ENCODE results near the gene TRIM25.

The TRIM25 gene

DNA sequence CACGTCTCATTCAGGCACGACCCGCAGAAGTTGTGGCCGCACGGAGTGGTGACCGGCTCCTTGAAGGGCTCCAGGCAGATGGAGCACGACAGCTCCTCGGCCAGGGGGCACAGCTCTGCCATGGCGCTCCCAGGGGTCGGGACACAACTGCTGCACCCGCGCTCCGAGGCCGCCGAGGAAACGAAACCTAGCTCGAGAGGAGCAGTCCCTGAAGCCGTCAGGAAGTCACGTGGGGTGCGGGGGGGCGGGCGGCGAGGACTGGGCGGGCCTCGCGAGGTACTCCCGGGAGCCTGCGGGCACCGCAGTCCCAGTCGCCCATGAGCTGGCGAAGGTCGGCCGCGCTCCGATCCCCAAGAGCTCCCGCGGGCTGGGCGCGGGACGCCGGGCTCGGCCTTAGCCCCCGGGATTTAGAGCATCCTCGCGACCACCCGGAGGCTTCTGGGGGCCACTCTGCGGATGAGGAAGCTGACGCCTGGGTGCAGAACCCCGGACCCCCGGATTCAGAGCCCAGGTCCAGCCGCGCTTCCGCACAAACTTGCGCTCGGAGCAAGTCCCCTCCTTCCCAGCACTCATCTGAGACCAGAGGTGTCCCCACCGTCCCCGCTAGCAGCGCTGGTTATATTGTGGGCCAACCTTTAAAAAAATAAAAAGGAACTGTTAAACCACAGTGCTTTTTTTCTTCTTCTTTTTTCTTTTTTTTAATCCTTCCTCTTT lies at the start of gene TRIM25:
Gene TRIM25 (minus strand): TSS at position 183 of the 714 bp plus-strand sequence. CDS start 61 bp downstream, at position 122.
- DNase-seq, result peak; percentile 95

DNA sequence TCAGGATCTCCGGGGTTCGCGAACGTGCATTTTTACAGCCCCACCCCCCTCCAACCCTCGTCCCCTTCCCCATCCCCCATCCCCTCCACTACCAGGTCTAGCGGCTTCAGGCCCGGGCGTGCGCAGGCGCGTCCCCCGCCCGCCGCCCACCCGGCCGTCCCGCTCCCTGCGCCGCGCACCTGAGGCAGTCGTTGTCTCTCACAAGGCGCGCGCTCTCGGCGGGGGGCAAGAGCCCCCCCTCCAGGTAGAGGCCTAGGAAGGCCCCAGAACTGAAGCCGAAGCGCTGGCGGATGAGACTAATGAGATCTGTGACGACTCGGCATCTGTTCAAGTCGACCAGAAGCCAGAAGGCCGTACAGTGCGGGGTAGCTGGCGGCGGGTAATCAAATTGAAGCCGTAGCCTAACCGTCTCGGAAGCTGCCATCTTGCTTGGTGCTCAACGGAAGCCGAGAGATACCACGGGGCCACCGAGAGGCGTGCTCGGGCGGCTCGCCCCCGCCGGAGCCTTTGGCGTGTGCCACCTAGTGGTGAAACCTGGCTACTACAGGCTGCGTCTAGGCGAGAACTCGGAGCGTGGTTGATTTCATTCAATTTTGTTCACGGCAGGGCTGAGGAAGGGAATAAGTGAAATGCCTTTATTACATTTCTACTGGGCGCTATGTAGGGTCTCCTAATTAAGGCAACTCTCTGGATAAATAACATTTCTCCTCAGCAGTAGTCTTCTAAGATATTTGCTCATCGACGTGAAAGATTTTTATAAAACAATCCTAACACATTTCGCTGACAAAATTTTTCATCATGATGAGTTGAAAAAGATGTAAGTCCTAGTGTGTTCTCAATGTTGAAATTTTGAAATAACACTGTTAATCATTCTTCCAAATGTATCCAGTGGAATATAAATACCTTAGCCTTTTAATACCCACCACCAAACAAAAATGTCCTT lies 47.0 kb upstream of the TRIM25 start, which contains the start of gene COIL:
Gene COIL (minus strand): TSS at position 455 of the 943 bp plus-strand sequence. CDS start 31 bp downstream, at position 424.
- peak; percentile 95 for DNase-seq

DNA sequence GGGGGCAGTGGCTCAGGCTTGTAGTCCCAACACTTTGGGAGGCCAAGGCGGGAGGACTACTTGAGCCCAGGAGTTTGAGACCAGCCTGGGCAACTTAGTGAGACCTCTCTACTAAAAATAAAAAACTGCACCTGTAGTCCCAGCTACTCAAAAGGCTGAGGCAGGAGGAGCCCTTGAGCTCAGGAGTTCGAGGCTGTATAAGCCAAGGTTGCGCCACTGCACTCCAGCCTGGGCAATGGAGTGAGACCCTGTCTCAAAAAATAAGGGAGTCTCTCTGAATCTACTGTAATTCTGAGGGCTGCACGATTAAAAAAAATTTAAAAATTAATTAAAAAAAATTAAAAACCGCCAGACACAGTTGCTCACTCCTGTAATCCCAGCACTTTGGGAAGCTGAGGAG lies 43.1 kb upstream of the TRIM25 start:
- no peak for DNase-seq

DNA sequence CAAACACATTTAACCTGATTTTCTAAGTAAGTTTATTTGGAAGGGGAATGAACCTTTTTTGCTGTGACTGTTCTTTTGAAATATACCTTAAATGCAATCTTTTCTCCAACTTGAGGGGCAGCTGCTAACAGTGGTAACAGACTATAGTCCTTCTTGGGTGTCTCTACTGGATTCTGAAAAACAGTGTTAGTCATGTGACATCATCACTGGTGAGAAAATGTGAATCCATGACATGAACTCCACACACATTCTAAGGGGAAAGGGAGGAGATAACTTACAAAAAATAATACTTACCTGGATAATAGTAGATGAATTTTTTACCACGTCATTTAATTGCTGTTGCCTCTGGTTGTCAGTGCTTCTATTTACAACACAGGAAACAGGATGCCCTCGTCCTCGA lies 35.7 kb upstream of the TRIM25 start:
- DNase-seq, result no peak

DNA sequence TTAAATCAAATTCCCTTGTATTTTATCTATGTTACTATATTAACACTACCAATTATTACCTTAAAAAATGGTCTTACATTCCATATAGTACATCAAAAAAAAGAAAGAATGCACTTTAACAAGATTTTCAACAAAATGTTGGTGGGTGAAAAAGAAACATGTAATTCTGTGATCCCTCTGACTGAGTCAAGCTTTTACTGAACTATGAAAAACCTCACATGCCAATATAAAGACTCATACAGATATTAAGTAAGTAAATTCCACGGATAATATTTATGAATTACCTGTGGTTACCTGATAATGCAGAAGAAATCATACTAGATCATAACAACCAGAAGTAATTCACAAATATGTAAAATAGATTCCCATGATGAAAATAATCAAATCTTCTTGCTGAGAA lies 34.6 kb upstream of the TRIM25 start:
- DNase-seq, result no peak

GRCh38 chr17:56947741-56948140 lies 33.9 kb upstream of the TRIM25 start:
- DNase-seq, result no peak

- DNase-seq, result no peak
These were observed 32.2 kb upstream of the TRIM25 start for GRCh38 chr17:56945938-56946505.

DNA sequence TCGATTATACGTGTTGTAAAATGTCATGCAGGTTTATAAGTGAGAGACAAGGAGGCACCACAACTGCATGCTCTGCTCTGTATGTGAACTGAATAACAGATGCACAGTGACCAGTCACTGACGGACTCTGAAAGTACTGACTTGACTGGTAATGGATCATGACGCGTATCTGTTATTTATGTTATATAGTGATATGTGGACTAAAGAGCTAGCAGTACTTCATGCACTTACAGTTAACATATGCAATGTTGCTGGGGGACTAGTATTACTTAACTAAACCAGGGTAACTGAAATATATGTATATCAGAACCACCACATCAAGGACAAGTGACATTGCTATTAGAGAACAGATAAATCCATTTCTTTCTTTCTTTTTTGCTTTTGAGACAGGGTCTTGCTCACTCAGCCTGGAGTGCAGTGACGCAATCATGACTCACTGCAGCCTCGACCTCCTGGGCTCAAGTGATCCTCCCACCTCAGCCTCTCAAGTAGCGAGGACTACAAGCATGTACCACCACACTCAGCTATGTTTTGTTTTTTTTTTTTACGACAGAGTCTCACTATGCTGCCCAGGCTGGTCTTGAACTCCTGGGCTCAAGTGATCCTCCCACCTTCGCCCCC lies 29.8 kb upstream of the TRIM25 start:
- peak; percentile 28 for DNase-seq

GRCh38 chr17:56939869-56940484 lies 26.1 kb upstream of the TRIM25 start:
- peak; percentile 67 for DNase-seq

GRCh38 chr17:56938206-56938605 lies 24.4 kb upstream of the TRIM25 start:
- DNase-seq, result peak; percentile 40

DNA sequence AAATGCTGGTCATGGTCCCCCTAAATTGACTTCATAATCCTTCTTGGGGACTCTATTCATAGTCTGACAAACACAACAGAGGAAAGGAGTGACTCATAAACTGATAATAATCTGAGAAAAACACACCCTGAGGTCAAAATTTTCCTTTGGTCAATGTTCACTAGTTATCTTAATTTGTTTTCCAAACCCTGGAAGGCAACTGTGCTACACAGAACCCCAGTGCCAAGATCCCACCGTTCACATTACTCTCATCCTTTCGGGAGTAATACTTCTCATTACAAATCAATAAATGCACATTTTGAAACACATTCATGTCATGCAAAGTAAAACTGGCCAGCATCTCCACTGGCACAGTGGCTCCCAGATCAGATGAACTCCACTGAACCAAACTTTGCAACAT lies 23.8 kb upstream of the TRIM25 start:
- peak; percentile 14 for DNase-seq

GRCh38 chr17:56936697-56937322 lies 23.0 kb upstream of the TRIM25 start:
- no peak for DNase-seq

DNA sequence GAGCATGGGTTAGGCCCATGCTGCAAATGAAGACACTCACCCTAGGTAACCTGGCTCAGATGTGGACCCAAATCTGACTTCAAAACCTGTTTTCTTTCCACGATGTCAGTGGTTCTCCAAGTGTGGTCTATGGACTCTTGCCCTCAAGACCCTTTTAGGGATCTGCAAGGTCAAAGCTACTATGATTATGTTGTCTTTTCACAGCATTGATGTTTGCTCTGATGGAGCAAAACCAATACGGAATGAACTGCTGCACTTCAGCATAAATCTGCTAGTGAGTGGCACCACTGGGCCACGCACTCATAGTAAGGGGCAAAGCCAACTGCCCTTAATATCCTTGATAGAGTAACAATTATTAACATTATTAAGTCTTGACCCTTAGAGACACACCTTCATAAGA lies 21.6 kb upstream of the TRIM25 start:
- no peak for DNase-seq

DNA sequence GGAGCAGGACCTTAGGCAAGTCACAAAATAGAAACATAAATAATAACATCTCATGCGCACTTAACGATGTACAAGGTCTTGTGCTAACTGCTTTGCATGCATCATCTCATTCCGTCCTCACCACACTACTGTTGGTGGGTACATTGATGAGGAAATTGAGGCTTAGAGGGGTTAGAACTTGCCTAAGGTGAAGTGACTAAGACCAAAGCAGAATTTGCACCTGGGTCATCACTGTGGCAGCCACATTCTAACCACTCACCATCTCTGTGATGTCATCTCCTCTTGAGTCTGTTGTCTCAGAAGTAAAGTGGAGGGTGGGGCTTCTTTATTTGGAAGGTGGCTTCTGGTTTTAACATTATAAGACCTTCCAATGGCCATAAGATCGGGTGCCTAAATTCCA lies 20.4 kb upstream of the TRIM25 start:
- DNase-seq, result peak; percentile 62

- no peak for DNase-seq
These were observed 20.0 kb upstream of the TRIM25 start for GRCh38 chr17:56933868-56934267.

DNA sequence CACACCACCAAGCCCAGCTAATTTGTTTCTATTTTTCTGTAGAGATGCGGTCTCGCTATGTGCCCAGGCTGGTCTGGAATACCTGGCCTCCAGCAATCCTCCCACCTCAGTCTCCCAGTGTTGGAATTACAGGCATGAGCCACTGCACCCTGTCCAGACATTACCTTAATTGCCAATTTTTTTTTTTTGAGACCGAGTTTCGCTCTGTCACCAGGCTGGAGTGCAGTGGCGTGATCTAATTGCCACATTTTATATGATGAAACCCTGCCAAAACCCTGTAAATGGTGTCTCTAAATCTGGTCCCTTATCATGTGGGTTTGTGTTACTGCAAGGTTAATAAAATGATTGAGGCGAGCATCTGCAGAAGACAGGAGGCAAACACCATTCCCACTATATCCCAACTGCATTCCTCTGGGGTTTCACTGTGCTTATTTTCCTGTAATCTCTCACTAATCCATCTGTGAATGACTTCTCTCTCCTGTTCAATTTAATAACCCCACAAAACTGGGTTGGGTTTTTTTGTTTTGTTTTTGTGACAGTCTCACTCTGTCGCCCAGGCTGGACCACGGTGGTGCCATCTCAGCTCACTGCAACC lies 19.4 kb upstream of the TRIM25 start:
- no peak for DNase-seq

GRCh38 chr17:56930739-56931337 lies 17.0 kb upstream of the TRIM25 start:
- no peak for DNase-seq

DNA sequence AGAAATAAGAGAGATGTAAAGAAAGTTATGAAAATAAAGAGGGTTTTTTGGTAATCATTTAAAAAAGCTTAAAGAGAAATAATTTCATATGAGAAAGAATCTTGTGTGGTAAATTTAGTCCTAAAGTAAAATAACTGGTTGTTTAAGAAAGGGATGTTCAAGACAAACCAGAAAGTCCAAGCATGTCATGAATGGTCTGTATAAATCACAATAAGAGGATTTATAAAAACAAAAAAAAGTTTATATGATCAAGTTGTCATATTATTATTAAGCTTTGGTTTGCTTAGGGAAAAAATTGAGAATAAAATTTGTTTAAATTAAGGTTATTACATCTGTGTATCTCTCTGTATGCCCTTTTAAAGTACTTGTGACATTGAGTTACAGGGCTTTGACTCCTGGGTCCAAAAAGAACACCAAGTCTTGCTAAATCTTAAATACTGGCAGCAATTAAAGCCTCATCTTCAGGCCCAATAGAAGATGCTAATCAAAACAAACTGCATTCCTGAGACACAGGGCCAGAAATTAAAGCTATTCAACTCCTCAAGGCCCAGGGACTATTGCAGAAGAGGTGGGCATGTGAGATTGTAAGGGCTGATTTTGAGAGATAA lies 15.6 kb upstream of the TRIM25 start:
- DNase-seq, result no peak

DNA sequence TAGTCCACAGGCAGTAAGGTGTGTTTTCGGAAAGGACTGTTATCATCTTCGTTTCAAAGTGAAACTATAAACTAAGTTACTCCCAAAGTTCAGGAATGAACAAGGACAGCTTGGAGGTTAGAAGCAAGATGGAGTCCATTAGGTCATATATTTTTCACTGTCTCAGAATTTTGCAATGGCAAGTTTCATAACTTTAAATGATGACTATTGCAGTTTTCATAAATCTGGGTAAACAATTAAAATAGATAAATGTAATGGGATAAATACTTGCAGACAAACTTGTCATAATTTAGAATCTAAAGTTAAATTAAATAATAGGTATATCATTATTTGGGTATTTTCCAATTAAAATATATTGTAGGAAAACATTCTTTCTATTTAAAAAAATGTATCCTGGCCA lies 14.7 kb upstream of the TRIM25 start:
- DNase-seq, result no peak

DNA sequence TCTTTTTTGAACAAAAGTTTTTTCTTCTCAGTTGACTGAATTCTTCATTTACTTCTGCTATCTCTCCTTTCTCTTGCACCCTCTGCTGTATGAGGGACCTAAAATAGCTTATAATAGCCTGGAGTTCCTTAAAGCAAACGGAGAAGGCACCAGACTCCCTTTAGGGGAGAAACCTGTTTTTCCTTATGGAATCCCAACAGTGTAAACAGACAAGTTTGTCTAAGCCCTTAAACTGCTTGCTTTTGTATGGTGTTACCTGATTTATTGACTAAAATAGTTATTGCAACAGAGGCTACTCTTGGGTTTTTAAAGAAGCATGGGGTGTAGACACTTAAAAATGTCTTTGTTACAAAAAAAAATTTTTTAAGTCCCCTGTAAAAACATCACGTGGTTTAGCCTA lies 12.9 kb upstream of the TRIM25 start:
- DNase-seq, result no peak

DNA sequence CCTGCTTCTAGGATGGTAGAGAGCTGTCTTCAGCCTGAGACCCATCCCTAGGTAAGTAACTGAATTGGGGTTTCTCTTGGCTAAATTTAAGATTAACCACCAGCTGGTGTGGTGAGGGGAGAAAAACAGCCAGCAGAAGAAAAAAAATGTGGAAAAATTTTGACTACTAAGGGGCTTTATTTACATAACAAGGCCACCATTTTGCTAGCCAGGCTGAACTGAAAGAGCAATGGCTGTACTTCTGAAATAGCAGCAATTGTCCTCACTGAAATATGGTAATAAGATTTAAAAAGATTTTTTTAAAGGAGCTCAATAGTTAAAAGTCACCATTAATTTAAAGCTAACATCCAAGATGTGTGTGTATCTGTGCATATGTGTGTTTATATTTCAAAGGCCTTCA lies 12.4 kb upstream of the TRIM25 start:
- DNase-seq, result no peak
